NCI-H226 (cell line): Measurements from ENCODE around the gene NR2E1.

Experiments
- DNase-seq: peaks from one replicate; pipeline ENCODE4 v3.0.0-alpha.2; 2015

Gene NR2E1

DNA sequence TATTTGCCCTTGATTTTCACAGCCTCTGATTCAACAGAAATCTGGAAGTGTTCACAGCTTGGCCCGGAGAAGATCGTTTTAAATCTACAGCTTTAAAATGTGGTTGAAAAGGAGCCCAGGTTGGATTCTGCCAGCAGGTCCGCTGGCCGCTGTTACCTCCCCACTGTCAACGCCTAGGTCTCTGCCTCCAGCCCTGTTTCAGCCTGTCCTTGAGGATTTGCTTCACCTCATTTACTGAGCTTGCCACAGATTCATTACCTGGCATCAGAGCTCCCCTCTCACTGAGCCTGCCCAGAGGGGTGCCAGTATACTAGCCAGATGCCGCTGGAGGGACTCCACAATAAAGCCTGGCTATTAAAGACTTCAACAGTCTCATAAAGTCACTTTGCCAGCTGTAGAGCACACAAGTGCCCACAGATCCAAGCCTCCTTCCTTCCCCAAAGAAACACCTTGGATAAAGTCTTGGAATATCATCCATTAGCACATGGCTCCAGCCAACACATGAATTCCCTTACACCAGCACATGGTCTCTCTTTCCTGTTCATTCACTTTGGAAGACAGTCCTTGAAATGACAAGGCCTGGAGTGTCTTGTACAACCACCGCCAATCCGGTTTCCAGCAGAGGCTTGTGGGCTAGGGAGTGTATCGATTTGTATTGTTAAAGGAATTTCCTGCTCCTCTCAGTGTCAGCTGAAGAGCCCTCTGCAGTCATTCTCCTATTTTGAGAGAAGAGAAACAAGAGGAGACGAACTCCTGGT lies 9.5 kb upstream of the NR2E1 start:
- DNase-seq: no peak

DNA sequence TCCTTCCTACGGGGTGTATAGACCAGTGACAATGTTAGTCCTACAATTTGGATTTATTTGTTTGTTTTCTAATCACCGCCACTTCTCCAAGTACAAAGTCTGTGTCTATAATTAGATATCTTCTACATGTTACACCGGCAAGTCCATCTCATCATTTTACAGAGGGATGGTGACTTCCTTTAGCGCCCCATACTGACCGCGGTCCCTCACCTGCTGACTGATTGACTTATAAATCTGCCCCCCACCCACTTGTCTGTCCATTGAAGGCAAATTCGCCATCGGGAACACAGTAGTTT lies 8.9 kb upstream of the NR2E1 start:
- no peak for DNase-seq

DNA sequence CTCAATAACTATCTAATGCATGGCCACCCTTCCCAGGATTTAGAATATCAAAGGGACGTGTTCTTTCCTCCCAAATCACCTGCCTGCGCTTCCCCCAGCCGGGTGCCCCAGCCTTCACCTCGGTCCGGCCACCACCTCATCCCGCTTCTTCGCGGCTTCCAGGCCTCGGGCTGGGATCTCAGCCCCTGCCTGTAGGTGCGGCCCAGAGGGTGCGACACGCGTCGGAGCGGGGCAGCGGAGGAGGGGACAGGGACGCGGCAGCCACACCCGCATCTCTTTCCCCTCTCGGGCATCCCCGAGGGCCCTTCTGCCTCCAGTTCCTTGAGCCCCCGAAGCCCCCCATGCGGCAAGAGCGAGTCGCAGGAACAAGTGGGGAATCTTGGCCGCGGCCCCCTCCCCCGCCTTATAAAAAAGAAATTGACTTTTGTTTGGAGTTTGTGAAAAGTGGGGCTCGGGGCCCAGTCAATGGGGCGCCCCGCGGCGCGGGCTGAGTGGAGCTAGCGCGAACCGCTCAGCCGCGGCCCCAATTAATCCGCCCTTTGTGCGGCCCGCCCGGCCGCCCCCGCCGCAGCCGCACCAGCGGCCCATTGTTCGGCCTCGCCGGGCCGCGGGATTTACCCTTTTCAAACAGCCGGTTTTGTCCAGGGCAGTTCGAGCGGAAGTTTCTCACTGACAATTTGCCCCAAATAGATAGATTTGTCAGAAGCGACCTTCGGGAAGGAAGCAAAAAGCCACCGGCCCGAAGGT lies 8.4 kb upstream of the NR2E1 start:
- DNase-seq: no peak

DNA sequence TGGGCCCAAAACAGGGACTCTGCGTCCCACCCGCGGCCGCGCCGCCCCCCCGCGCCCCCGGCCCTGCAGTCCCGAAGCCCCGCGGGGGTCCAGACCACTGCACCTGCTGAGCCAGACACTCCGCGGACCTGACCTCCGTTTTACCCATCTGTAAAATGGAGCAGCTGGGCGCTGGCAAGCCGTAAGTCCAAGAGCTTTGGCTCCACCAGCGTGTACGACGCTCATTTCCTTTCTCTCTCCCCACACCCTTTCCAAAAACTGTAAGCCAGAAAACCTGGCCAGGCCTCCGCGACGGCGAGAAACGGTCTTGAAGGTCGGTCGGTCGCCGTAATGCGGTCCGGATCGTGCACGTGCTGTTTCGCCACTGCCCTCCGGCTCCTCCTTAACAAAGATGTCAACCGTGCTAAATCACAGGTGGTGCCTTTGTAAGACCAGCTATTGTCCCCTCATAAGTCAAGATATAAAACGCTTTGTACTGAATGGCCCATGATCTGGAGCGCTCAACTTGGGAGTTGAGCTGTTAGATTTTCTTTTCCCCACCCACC lies 7.8 kb upstream of the NR2E1 start:
- no peak for DNase-seq

DNA sequence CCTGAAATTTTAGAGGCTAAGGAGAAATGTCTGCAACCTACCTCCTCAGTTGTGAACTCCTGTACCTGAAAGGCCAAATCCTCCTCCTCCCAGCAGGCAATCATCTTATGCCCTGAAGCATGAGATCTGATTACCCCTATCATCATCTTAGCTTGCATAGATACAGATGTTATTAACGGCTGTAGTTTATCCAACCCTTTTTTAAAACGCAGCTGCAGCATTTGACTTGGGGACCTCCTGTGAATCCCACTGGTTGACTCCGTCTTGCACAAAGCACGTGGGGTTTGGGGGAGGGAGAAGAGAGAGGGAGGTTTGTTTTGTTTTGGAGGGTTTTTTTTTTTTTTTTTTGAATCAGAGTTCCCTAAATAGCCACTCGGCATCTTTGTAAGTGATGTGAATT lies 5.8 kb upstream of the NR2E1 start:
- no peak for DNase-seq

DNA sequence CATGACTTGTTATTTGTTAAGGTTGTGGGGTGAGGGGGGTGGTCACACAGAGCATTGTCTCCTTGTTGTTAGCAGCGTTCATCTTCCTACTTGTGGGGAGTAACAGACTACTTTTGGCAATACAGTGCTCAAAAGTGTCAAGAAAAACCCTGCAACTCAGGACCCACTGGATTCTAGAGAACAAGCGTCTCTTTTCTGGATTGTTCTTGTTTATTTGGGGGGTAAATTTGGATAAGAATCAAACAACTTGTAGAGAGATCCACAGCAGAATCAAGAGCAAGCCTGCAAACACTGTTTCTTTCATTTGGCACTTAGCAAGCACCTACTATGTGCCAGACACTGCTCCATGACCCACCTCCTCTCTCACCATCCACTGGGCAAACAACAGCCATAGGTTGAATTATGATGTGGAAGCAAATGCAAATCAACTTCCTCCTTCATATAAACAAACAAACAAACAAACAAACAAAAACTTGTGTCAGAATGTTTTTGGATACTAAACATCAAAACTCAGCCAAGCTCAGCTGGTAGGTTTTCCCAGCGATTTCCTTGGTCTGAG lies 4.0 kb upstream of the NR2E1 start:
- DNase-seq: no peak

DNA sequence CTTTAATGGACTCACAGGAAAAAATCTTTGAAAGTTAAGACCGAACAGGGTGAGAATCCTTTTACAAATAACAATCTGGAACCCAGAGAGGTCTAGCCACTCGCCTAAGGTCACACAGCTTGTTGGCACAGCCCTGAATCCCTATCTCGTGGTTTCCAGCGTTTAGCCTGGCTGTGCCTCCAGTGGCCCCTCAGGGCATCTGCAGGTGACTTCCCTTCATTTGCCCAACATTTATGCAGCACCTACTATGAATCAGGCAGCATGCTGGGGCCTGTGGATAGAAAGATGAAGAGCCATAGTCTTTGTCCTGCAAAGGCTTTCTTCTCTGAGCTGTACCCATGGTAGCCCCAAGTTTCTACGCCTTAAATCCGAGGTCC lies 2.6 kb upstream of the NR2E1 start:
- no peak for DNase-seq

DNA sequence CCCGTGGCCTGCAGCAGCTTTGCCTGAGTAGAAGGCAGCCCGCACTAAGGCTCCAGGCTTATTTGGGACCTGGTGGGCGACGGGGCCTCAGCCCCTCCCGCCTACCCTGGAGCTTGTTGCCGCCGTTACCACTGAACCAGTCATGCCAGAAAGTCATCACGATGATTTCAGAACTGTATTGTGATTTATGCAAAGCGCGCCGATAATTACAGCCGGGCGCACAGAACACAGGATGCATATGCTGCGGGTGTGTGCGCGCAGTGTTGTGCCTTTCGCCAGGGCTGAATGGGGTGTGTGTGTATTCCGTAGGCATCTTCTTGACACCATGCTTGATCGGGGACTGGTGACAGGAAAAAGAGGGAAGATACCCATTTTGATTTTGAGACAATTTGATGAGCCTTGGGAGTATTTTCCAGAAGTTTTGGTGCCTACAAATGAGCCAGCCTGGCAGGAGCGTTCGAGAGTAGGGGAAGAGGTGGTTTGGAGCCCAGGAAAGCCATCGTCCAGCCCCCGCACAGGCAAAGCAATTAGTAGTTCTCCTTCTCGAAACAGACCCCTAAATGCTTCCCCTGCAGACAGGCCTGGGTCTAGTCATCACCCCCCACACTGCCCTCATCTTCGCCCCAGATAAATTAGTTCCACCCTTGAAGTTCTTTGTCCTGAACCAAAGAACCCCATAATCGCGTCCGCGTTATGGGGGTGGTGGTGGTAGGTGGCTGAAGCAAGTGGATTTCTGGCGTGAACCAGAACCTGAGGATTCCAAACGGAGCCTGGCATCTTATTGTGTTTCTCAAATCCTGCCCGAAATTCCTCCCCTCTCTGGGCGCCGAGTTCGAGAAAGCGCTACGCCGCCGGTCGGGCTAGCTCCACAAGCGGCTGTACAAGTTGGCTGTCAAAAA lies 1.9 kb upstream of the NR2E1 start:
- DNase-seq: no peak

DNA sequence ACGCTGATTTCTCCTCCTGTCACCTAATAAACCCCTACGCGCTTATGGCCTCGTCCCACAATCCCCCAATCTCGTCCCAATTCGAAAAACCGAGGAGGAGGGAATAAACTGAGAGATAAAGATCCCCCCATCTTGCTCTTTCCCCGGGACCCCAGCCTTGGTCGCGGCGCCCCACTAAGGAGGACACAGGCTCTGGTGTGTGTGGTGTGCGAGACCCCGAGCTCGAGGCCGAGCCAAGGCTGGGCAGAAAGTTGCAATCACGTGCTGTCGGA lies 1.3 kb upstream of the NR2E1 start:
- no peak for DNase-seq

DNA sequence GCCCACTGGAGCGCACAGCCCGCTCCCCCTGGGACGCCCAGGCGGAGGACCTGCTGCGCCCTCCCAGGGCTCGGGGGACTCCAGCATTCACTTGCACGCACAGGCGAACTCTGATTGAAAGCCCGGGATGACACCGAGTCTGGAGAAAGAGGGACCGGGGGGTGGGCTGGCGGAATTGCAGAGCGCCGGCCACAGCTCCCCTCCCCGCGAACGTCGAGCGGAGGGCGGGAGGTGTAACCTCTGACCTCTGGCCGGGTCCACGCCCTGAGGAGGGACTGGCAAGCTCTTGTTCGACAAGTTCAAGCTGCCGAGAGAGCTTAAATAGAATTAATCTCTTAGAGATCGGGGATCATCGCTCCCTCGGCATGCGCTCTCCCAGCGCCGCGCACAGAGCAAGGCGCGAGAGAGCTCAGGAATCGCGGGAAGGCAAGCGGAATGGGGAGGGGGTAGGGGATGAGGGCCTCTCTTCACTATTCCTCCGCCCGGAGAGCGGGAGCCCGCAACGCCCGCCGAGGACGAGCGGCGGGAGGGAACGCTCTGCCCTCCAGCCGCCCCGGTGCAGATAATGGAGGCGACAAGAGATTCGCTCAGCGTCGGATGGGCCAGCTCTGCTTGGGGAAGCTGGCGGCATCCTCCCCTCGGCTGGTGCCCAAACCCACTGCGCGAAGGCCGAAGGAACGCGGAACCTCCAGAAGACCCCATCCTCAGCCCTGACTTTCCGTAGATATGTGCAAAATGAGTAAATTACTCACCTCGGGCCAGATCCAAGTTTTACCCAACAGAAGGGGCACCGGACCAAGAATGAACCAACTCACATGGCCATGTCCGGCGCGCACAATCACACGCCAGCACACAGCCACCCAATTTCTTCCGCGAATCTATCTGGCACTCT lies 761 bp upstream of the NR2E1 start:
- DNase-seq: no peak

DNA sequence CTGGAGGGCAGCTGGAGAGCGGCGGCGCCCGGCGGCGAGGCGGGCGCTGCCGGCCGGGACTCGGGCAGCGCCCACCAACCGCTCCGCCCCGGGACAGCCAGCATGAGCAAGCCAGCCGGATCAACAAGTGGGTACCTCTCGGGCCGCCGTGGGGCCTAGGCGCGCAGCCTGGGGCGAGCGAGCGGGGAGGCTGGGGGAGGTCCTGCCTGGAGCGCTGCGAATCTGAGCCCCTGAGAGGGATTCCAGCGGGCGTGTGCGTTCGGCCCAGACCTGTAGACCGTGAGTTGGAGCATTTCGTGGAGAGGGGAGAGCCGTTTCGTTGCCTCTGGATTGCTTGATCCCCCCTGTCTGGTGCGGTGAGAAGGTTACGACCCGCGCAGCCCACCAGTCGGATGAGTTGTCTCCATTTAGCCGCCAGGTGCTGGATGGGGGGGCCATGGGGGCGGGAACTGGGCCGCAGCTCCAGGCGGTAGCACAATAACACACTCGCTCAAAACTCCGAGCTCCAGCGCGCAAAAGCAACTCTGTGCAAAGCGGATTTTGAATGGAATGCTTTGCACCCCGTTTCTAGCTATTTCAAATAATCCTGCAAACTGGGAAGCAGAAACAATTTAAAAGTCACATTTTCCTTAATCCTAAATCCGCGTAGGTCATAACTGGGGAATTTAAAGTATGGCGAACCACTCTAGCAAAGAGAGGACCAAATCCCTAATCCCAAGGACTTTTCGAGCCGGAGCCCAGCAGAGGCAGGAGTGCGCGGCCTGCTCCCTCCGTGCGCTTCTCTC lies 1.0 kb downstream of the NR2E1 start:
- no peak for DNase-seq

DNA sequence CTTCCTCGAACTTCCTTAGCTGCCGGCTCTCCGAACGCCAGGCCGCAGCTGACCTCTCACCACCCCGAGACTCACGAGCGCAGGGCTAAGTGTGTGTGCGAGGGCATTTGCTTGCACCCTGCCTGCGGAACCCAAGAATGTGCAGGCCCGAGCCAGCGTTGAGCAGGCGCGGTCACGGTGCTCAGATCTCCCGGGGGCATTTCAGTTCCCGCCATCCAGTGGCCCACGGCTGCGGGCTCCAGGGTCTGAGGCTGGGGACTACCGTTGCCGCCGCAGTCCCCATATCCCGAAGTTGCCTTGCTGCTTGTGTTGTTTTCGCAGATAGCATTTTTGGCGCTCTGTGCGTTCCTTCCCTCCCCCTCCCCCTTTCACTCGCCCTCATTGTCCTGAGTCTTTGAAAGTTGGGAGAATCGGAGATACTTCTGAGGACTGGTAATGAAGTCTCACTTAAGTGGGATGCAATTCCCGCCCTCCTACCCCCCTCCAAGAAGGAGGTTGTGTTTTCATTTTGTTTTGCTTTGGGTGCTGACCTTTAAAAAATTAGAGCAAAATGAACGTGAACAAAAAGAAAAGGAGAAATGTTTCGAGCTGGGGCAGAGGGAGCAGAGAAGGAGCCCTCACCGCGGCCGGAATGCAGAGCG lies 1.7 kb downstream of the NR2E1 start:
- no peak for DNase-seq

DNA sequence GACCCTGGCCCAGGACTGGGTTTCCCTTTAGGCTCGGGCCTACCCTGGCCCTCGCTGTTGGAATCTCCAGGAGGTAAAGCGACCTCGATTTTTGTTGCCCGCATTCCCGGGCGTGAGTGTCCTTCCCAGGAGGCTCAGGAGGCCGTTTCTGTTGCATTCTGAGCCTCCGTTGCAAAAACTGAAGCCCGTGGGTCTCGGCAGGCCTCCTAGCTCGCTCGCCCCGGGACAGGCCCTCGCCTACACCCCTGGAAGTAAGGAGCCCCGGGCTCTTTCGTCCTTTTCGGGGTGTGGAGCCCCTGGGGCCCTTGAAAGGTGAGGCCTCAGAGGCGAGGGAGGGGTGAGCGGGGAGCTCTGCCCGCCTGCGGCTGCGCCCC lies 2.3 kb downstream of the NR2E1 start:
- no peak for DNase-seq

DNA sequence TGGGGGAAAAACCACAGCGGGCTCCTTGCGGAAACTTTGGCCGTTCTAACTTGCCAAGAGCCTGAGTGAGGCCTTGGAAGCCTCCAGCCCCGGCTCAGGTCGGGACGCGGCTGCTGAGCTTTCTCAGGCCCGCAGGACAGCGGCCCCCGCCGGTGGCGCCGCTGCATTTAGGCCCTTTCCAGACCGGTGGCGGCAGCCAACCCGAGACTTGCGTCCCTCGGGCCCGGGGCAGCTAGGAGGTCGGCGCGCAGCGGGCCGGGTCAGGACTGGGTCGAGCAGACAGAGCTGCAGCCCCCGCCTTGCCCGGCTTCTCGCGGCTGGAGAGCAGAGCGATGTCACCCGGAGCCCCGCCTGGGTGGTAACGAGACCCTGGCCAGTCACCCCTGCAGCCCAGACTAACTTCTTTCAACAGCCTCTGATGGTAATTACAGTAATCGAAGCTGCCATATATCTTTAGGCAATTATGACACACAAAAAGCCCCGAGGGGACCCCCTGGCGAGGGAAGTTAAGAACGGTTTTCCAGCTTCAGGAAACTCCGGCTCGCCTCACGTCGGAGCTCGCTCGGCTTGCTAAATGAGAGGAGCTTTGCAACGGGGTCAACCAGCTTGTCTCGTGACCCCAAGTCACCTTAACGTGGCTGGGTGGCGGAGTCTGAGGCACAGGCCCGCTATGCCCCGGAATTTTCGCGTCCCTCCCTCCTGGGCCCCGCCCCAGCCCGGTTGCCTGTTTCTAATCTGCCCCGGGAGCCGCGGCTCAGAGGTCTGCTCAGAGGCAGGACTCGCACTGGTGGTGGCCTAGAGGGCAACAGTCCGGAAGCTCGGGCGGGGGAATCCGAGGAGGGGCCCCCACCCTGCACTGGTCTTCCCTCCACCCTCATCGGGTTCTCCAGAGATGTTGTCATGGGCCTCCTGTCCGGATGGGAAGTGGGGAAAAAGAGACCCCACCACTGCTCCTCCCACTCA lies 3.0 kb downstream of the NR2E1 start:
- no peak for DNase-seq

DNA sequence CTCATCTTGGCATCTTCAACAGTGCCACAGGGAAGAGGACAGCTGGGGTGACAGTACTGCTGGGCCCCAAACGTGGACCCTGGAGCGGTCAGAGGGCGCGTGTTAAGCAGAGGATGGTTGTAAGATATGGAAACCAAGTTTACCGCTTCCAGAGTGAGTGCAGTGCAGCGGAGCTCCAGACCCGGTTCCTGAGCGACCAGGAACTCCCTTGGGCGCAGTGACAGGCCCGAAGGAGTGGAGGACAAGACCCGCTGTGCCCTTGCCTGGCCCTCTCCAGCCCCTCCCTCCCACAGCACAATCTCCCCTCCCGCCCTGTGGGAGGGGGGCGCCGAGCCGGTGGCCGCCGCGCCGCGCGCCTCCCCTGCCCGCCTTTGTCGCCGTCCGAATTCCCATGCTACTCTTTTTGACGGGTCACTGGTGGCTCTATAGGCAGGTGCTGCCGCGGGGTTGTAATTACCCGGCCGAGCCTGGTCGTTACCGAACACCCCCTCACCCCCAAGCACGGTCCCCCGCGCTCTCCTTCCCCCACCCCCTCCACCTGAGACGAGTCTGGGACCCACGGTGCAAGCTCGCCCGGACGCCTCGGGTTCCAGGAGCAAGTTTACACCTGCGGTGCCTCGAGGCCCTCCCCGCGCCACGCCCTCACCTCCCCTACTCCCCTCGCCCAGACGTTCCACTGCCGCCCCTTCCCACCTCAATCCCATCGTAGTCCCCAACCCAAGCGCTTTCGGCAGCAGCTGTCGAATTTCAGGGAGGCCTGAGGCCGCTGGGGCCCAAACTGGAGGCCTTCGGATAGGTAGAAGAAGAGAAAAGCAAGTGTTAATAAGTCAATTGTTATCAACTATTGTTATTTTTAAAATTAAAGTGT lies 3.9 kb downstream of the NR2E1 start:
- DNase-seq: no peak

DNA sequence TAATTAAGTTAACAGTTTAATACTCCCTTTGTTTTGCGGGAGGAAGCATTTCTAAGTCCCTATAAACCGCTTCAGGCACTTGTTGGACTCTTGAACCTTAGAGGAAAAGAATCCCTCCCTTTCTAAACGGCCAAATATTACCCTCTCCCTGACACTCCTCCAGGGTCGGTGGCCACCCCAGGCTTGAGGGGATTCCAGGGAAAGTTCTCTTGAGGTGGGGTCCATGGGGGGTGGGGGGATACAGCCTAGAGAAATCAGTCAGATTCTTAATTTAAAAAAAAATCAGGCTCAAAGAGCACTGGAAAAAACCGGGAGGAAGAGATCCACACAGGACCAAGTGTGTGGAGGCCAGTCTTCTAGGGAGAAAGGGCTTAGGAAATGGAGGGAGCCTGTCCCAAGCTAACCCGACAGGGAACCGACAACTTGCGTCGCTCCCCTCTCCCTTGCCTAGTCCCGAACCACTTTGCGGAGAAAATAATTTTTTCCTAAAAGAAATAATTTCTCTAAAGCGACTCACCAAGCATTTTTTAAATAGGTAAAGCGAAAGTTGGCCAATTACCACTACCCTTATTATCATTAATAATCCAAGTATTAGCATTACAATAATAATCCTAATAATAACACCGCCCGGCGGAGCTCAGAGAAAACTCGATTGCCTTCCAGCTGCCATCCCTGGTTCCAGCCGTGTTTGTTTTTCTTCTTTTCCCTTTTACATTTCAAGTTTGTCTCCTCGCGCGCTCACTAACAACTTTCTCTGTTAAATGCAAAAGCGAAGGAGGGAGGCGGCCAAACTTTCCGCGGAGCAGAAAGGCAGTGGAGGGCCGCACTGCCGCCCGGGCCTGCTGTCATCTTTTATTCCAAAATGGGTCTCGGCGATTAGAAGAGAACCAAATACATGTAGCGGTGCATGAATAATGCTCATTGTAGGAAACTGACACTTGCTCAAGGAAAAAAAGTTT lies 4.8 kb downstream of the NR2E1 start:
- no peak for DNase-seq

DNA sequence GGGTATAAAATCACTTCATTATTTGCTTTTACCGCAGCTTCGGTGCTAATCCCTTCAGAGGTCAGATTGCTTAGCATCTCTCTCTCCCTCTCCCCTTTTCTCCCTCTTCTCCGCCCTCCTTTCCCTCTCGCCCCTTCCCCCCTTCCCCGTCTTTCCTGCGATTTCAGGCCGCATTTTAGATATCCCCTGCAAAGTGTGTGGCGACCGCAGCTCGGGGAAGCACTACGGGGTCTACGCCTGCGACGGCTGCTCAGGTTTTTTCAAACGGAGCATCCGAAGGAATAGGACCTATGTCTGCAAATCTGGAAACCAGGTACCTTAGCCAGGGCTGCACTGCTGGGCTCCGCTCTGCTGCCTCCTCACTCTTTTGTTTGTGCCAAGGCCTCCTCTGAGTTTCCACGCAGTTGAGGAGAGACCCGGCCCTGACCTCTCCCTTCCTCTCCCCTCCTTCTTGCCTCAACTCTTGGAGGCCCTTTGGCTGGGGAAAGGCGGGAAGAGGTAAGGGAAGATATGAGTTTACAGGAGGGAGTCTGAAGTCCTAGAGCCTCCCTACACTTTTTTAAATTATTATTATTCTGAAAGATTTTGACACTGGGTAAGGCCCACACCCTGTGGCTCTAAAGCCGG lies 5.6 kb downstream of the NR2E1 start:
- no peak for DNase-seq
